ENCODE measurements around the gene C15orf62. TPM values are rescaled to one million over a fixed set of nuclear protein-coding genes. Genes with fewer than 3 reads are reported as not detected.

C15orf62 gene, protein sequence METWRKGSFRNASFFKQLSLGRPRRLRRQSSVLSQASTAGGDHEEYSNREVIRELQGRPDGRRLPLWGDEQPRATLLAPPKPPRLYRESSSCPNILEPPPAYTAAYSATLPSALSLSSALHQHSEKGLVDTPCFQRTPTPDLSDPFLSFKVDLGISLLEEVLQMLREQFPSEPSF
- not detected in 2 replicates for total RNA-seq

DNA sequence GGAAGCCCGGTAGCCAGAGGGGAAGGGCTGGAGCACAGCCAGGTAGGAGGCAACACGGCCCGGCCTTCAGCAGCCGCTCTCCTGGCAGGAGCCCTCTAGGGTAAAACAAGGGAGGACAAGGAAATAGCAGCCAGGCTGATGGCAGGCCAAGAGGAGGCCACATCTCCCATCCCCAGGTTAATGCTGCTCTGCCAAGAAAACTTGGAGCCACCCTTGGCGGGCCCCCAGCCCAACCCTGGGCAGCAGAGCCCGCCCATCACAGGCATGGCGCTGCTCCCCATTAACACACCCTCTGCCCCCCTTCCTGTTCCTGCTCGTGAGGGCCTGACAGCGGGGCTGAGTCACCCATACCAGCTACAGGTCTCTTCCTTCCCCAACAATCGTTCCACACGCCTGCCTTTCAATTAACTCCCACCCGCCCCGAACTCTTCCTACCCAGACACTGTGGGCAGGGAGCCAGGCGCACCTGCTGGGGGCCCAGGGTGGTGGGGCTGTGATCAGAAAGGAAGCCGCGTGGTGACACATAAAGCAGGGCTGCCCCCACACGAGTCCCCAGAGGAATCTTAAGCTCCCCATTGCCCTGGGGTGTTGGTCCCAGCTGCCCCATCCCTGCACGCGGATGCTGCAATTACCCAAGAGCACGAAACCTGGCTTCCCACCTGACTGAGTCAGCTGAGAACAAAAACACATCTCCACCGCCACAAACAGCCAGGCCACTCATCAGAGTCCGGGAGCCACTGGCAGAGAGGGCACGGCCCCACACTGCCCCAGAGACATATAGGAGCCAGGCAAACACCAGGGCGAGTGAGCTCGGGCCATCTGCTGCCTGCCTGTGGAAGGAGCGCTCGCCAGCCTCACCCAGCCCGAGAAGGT lies at the start of gene C15orf62:
TSS of gene C15orf62 (plus strand) at position 707 of the 873 bp plus-strand sequence. CDS start 516 bp downstream, outside the sequence.

DNA sequence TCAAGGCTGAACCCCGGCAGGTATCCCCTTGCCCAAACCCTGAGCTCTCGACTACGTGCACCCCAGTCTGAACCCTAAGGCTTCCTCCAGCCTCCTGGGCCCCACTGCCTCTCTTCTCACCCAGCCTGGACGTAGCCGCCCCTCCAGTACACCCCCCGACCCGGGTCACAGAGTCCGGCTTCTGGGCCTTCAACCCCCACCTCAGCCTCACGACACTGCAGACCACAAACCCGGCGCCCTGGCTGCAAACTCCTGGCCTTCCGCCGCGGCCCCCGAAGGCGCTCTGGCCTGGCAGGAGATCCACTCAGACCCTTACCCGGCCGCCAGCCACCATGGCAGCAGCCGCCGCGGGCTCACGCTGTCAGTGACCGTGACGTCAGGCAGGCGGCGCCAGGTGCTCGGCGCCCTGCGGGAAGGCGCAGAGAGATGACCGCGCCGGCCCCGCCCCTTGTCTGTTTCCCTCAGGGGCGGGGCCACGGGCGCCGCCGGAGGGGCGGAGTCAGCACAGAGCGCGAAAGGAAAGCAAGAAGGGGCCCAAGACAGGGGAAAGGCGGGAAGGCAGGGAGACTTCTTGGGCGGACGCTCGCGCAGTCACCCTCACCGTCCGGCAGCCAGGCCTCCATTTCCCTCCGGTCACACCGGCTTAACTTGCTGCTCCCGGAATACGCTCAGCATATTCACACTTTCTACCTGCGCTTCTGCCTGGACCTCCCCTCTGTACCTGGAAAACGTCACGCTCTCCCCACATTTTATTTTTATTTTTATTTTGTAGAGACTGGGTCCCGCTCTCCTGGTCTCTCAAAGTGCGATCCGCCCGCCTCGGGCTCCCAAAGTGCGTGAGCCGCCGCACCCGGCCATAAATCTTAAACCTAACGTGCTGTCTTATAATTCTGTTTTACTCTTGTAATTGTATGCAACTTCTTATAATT lies 14.6 kb upstream of the C15orf62 start, which contains the start of gene RMDN3:
TSS of gene RMDN3 (minus strand) at position 372 of the 929 bp plus-strand sequence. CDS start 471 bp downstream, outside the sequence.

DNA sequence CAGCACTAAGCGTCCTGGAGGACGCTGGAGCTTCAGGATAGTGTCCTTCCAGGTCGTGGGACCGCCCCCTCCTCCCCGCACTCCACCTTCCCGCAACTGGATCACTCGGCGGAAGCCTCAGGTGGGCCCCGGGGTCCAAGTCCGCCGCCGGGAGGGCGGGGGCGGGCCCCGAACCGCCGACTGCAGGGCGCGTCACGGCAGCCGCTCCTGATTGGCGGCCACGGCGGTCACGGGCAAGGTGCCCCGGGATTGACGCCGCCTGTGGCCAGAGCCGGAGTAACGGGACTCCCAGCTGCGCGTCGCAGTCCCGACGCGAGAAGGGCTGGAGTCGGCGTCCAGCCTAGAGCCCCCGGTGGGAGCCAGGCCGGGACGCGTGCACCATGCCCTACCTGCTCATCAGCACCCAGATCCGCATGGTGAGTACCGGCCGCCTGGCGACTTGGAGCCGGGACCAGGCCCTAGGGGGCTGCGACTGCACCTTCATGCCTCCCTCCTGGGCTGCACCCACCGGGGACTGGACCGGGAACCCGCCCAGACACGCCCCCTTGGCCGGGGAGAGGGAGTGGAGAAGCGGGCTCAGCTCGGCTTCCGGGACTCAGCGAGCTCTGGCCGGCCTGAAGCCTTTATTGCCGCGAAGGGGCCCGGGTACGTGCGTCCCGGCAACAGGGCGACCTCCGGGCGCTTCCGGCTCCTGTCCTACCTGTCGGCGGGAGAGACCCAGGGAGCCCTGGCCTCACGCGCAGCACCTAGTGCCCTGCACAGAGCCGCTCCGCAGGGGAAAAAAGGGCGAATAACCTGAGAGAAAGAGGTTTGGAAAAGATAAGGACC lies 5.8 kb upstream of the C15orf62 start, which contains the start of gene GCHFR:
TSS of gene GCHFR (plus strand) at position 268 of the 828 bp plus-strand sequence. CDS start at position 381, 113 bp downstream.

DNA sequence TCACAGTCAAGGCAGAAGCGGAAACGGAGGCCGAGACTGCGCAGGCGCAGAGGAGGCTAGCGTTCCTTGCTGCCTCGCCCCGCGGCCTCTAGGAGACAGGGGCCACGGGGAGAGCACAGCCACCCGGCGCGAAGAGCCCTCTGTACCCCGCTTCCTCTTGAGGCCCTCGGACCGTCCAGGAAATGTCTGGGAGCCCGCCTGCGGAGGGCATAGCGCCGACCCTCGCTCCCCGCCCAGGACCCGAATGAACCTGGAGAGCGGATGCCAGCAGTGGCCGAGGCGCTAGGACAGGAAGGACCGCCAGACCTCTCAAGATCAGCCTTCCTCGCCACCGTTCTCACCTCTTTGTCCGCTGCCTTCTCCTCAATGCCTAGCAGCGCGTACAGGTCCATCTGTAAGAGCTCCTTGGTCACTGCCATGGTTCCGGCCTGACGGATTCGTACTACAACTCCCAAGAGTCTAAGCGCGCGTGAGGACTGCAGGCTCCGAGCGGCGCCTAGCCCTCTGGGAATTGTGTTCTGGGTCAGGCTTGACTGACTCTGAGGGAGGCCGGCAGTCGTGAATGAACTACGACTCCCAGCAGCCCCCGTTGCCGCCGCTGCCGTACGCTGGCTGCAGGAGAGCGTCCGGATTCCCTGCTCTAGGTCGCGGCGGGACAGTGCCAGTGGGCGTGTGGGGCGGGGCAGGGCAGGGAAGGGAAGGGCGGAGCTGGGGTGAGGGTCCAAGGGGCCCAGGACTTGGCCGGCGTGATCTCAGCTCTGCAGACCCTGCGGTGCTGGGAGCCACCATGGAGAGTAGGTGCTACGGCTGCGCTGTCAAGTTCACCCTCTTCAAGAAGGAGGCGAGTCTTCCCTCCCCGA lies 37.5 kb downstream of the C15orf62 start, which contains the start of the genes DNAJC17 and ZFYVE19:
TSS of gene DNAJC17 (minus strand) at position 446 of the 860 bp plus-strand sequence. CDS start at position 419, 27 bp downstream.
TSS of gene ZFYVE19 (plus strand) at position 62 of the 860 bp plus-strand sequence. CDS start at position 563, 501 bp downstream.

Other genes with a start within 250 kb of the C15orf62 start
- gene CCDC32, start 204.9 kb upstream of the C15orf62 start, total RNA-seq, result 18.2 and 19.1 TPM in 2 replicates
- gene RPUSD2, start 200.7 kb upstream of the C15orf62 start, total RNA-seq, result 14.0 and 18.0 TPM in 2 replicates
- 11.1 and 43.8 TPM in 2 replicates for gene KNL1, start 175.7 kb upstream of the C15orf62 start, total RNA-seq
- gene RAD51, start 74.8 kb upstream of the C15orf62 start, total RNA-seq, result 4.9 and 11.0 TPM in 2 replicates
- gene RMDN3, start 14.7 kb upstream of the C15orf62 start, total RNA-seq, result 19.7 and 20.9 TPM in 2 replicates
- gene GCHFR, start 5.9 kb upstream of the C15orf62 start, total RNA-seq, result 1.6 and 1.7 TPM in 2 replicates
- 25.1 and 31.5 TPM in 2 replicates for gene ZFYVE19, start 37.1 kb downstream of the C15orf62 start, total RNA-seq
- gene DNAJC17, start 37.5 kb downstream of the C15orf62 start, total RNA-seq, result 18.9 and 51.0 TPM in 2 replicates
- not detected in 2 replicates for gene PPP1R14D, start 58.7 kb downstream of the C15orf62 start, total RNA-seq
- 0.37 and 0.66 TPM in 2 replicates for gene SPINT1, start 74.1 kb downstream of the C15orf62 start, total RNA-seq
- not detected in 2 replicates for gene RHOV, start 104.3 kb downstream of the C15orf62 start, total RNA-seq
- gene VPS18, start 124.5 kb downstream of the C15orf62 start, total RNA-seq, result 51.7 and 59.8 TPM in 2 replicates
- 0.12 and 0.66 TPM in 2 replicates for gene DLL4, start 159.4 kb downstream of the C15orf62 start, total RNA-seq
- 36.5 and 49.2 TPM in 2 replicates for gene CHAC1, start 183.5 kb downstream of the C15orf62 start, total RNA-seq